Uterus (tissue), 2 donors: Measurements from ENCODE around the gene ZNF396.

ENCODE experiments used
- POLR2A ChIP-seq, 2 donors: fragments of 450-650 bp; IDR thresholded peaks; one replicate each; pipeline ENCODE4 v1.6.1; 2016; ENCODE audit warnings: antibody characterized with exemption in 2 of 2, mild to moderate bottlenecking in 1 of 2, moderate library complexity in 1 of 2
- TF ChIP-seq, protein P1 (sequence below), 4 experiments: fragments of 200-600 bp in 2 of 4; fragments of 450-650 bp in 2 of 4; sonication (generic) in 2 of 4; IDR thresholded peaks; one replicate each; pipeline ENCODE4 v1.5.1; 2016 to 2019; ENCODE audit warnings: antibody characterized with exemption in 4 of 4, mild to moderate bottlenecking in 2 of 4, moderate library complexity in 1 of 4

DNA sequence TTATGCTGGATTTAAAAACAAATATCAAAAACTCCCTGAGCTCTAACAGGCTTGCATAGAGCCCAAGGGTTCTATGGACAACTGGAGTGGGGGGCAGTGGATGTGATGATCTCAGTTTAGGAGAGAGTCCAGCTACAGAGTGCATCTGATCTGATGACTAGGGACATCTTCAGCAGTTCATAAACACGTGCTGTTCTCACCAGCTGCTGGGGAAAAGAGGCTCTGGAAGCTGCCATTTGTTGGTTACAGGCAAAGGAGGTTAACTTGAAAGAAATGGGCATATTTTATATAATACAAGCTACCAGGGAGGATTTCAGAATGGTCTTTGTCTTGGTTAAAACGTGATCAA, 36.0 kb upstream of the ZNF396 start:
- TF ChIP-seq, protein P1, sequence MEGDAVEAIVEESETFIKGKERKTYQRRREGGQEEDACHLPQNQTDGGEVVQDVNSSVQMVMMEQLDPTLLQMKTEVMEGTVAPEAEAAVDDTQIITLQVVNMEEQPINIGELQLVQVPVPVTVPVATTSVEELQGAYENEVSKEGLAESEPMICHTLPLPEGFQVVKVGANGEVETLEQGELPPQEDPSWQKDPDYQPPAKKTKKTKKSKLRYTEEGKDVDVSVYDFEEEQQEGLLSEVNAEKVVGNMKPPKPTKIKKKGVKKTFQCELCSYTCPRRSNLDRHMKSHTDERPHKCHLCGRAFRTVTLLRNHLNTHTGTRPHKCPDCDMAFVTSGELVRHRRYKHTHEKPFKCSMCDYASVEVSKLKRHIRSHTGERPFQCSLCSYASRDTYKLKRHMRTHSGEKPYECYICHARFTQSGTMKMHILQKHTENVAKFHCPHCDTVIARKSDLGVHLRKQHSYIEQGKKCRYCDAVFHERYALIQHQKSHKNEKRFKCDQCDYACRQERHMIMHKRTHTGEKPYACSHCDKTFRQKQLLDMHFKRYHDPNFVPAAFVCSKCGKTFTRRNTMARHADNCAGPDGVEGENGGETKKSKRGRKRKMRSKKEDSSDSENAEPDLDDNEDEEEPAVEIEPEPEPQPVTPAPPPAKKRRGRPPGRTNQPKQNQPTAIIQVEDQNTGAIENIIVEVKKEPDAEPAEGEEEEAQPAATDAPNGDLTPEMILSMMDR (IDR thresholded peaks at IDR 0.05), result no peak
- no peak for TF ChIP-seq POLR2A (IDR thresholded peaks at IDR 0.05)
